ENCODE results near the gene KISS1R.

Gene KISS1R

GRCh38 chr19:947090-947706 is 30.1 kb downstream of the KISS1R start:
- Histone ChIP-seq H3K9ac (ENCODE audit: low read depth, low read length) (no peak overlapping the region), H3K9me3 (replicated peaks; ENCODE audit: low read length) (no peaks in the 10 kb centered on the region), H3K27me3 (ENCODE audit: control insufficient read depth, insufficient read depth, low read length) (no peaks in the 10 kb centered on the region), H3K4me1 (ENCODE audit: control insufficient read depth, insufficient read depth, low read length) (peaks cover 9% of the 10 kb centered on the region), H3K4me2 (ENCODE audit: low read length) (no peak overlapping the region), H3K4me3 (ENCODE audit: low read length) (no peak overlapping the region), H3K36me3 (ENCODE audit: insufficient read depth, low read length) (peaks cover 12% of the 10 kb centered on the region)

GRCh38 chr19:947707-948539 is 30.8 kb downstream of the KISS1R start:
- Histone ChIP-seq H3K4me1 (ENCODE audit: control insufficient read depth, insufficient read depth, low read length) (peaks cover 11% of the 10 kb centered on the region), H3K9ac (ENCODE audit: low read depth, low read length) (no peak overlapping the region), H3K36me3 (ENCODE audit: insufficient read depth, low read length) (peaks cover 9% of the 10 kb centered on the region), H3K4me2 (ENCODE audit: low read length) (no peak overlapping the region), H3K9me3 (replicated peaks; ENCODE audit: low read length) (no peaks in the 10 kb centered on the region), H3K4me3 (ENCODE audit: low read length) (no peak overlapping the region), H3K27me3 (ENCODE audit: control insufficient read depth, insufficient read depth, low read length) (no peaks in the 10 kb centered on the region)

GRCh38 chr19:948842-949496 is 31.8 kb downstream of the KISS1R start:
- Histone ChIP-seq H3K9ac (ENCODE audit: low read depth, low read length) (no peak overlapping the region), H3K36me3 (ENCODE audit: insufficient read depth, low read length) (peaks cover 3% of the 10 kb centered on the region), H3K4me2 (ENCODE audit: low read length) (no peak overlapping the region), H3K9me3 (replicated peaks; ENCODE audit: low read length) (no peaks in the 10 kb centered on the region), H3K27me3 (ENCODE audit: control insufficient read depth, insufficient read depth, low read length) (no peaks in the 10 kb centered on the region), H3K4me3 (ENCODE audit: low read length) (no peak overlapping the region), H3K4me1 (ENCODE audit: control insufficient read depth, insufficient read depth, low read length) (peaks cover 13% of the 10 kb centered on the region)

GRCh38 chr19:950352-951066 is 33.4 kb downstream of the KISS1R start:
- Histone ChIP-seq H3K4me1 (ENCODE audit: control insufficient read depth, insufficient read depth, low read length) (peaks cover 13% of the 10 kb centered on the region), H3K4me3 (ENCODE audit: low read length) (no peak overlapping the region), H3K9ac (ENCODE audit: low read depth, low read length) (no peak overlapping the region), H3K27me3 (ENCODE audit: control insufficient read depth, insufficient read depth, low read length) (no peaks in the 10 kb centered on the region), H3K4me2 (ENCODE audit: low read length) (no peak overlapping the region), H3K36me3 (ENCODE audit: insufficient read depth, low read length) (peaks cover 3% of the 10 kb centered on the region), H3K9me3 (replicated peaks; ENCODE audit: low read length) (no peaks in the 10 kb centered on the region)

- no peak overlapping the region for H3K4me2 ChIP-seq (ENCODE audit: low read length)
- no peak overlapping the region for H3K4me3 ChIP-seq (ENCODE audit: low read length)
- H3K9me3 ChIP-seq (replicated peaks; ENCODE audit: low read length): no peaks in the 10 kb centered on the region
- H3K4me1 ChIP-seq (ENCODE audit: control insufficient read depth, insufficient read depth, low read length): peaks cover 21% of the 10 kb centered on the region
- peaks cover 3% of the 10 kb centered on the region for H3K36me3 ChIP-seq (ENCODE audit: insufficient read depth, low read length)
- H3K27me3 ChIP-seq (ENCODE audit: control insufficient read depth, insufficient read depth, low read length): no peaks in the 10 kb centered on the region
- no peak overlapping the region for H3K9ac ChIP-seq (ENCODE audit: low read depth, low read length)
Measured at GRCh38 chr19:952049-952679, 35.0 kb downstream of the KISS1R start.

GRCh38 chr19:952680-953444 is 35.7 kb downstream of the KISS1R start:
- H3K9ac ChIP-seq (ENCODE audit: low read depth, low read length): no peak overlapping the region
- no peak overlapping the region for H3K4me3 ChIP-seq (ENCODE audit: low read length)
- peaks cover 3% of the 10 kb centered on the region for H3K36me3 ChIP-seq (ENCODE audit: insufficient read depth, low read length)
- no peaks in the 10 kb centered on the region for H3K9me3 ChIP-seq (replicated peaks; ENCODE audit: low read length)
- H3K4me1 ChIP-seq (ENCODE audit: control insufficient read depth, insufficient read depth, low read length): peaks cover 22% of the 10 kb centered on the region
- no peaks in the 10 kb centered on the region for H3K27me3 ChIP-seq (ENCODE audit: control insufficient read depth, insufficient read depth, low read length)
- no peak overlapping the region for H3K4me2 ChIP-seq (ENCODE audit: low read length)

GRCh38 chr19:953445-954271 is 36.5 kb downstream of the KISS1R start:
- no peak overlapping the region for H3K9ac ChIP-seq (ENCODE audit: low read depth, low read length)
- H3K9me3 ChIP-seq (replicated peaks; ENCODE audit: low read length): no peaks in the 10 kb centered on the region
- no peak overlapping the region for H3K4me3 ChIP-seq (ENCODE audit: low read length)
- H3K36me3 ChIP-seq (ENCODE audit: insufficient read depth, low read length): no peaks in the 10 kb centered on the region
- H3K4me2 ChIP-seq (ENCODE audit: low read length): no peak overlapping the region
- no peaks in the 10 kb centered on the region for H3K27me3 ChIP-seq (ENCODE audit: control insufficient read depth, insufficient read depth, low read length)
- H3K4me1 ChIP-seq (ENCODE audit: control insufficient read depth, insufficient read depth, low read length): peaks cover 22% of the 10 kb centered on the region

- no peak overlapping the region for H3K9ac ChIP-seq (ENCODE audit: low read depth, low read length)
- peaks cover 22% of the 10 kb centered on the region for H3K4me1 ChIP-seq (ENCODE audit: control insufficient read depth, insufficient read depth, low read length)
- H3K4me3 ChIP-seq (ENCODE audit: low read length): no peak overlapping the region
Measured at GRCh38 chr19:954272-954671, 37.1 kb downstream of the KISS1R start.

GRCh38 chr19:954672-955494 is 37.8 kb downstream of the KISS1R start:
- Histone ChIP-seq H3K4me1 (ENCODE audit: control insufficient read depth, insufficient read depth, low read length) (peaks cover 22% of the 10 kb centered on the region), H3K27me3 (ENCODE audit: control insufficient read depth, insufficient read depth, low read length) (no peaks in the 10 kb centered on the region), H3K4me2 (ENCODE audit: low read length) (no peak overlapping the region), H3K9me3 (replicated peaks; ENCODE audit: low read length) (no peaks in the 10 kb centered on the region), H3K36me3 (ENCODE audit: insufficient read depth, low read length) (no peaks in the 10 kb centered on the region), H3K4me3 (ENCODE audit: low read length) (no peak overlapping the region), H3K9ac (ENCODE audit: low read depth, low read length) (no peak overlapping the region)

More at GRCh38 chr19:954272-954671, 37.1 kb downstream of the KISS1R start:
- Histone ChIP-seq H3K9me3 (replicated peaks; ENCODE audit: low read length) (no peaks in the 10 kb centered on the region), H3K27me3 (ENCODE audit: control insufficient read depth, insufficient read depth, low read length) (no peaks in the 10 kb centered on the region), H3K4me2 (ENCODE audit: low read length) (no peak overlapping the region), H3K36me3 (ENCODE audit: insufficient read depth, low read length) (no peaks in the 10 kb centered on the region)

All from skeletal muscle satellite cell (primary cell).